Colonic mucosa (tissue), 4 donors: ENCODE measurements around the gene IL31. TPM values are rescaled to one million over a fixed set of nuclear protein-coding genes. Genes with fewer than 3 reads are reported as not detected.

Source experiments
- DNase-seq: peaks from one replicate; pipeline ENCODE4 v3.0.0-alpha.2; 2020
- H3K27ac ChIP-seq: fragments of 200-600 bp; one replicate; pipeline ENCODE4 v1.8.0; 2021
- H3K27me3 ChIP-seq: fragments of 200-600 bp; one replicate; pipeline ENCODE4 v1.8.0; 2021
- H3K36me3 ChIP-seq: fragments of 200-600 bp; one replicate; pipeline ENCODE4 v1.8.0; 2021
- H3K4me1 ChIP-seq: fragments of 200-600 bp; one replicate; pipeline ENCODE4 v1.8.0; 2021; ENCODE audit warnings: mild to moderate bottlenecking
- H3K4me3 ChIP-seq: fragments of 200-600 bp; one replicate; pipeline ENCODE4 v1.8.0; 2021
- H3K9ac ChIP-seq, 2 donors: one replicate each; pipeline ENCODE4 v1.7.0; 2013; ENCODE audit warnings: control low read depth in 2 of 2, low read depth in 2 of 2, low read length in 2 of 2
- H3K9me3 ChIP-seq: fragments of 200-600 bp; one replicate; pipeline ENCODE4 v1.8.0; 2021
- intact Hi-C: fragments of 100-400 bp; cut with DNase I; formaldehyde crosslinking; loops from one replicate; pipeline ENCODE4 v1.14.1; 2022
- total RNA-seq, 2 donors: library from RNA; stranded (reverse); fragmentation: NEBNext Ultra II Directional in 1 of 2; extraction: Animal tissue kit (Norgen Biotek cat#: 25700) in 1 of 2; gene quantifications; one replicate each; pipeline ENCODE4 v1.2.1, GENCODE V29; 2021
- TF ChIP-seq, protein P1 (sequence below): fragments of 200-600 bp; IDR thresholded peaks from one replicate; pipeline ENCODE4 v1.8.0; 2022; ENCODE audit warnings: antibody characterized with exemption, mild to moderate bottlenecking
- donor health status: healthy.
- donor health status: DM: no; HTN: no; CAD: no.
- donor health status: DM: no; HTN: no; CAD: no.

The IL31 gene
- total RNA-seq, 2 donors from 2014 or later: not detected

DNA sequence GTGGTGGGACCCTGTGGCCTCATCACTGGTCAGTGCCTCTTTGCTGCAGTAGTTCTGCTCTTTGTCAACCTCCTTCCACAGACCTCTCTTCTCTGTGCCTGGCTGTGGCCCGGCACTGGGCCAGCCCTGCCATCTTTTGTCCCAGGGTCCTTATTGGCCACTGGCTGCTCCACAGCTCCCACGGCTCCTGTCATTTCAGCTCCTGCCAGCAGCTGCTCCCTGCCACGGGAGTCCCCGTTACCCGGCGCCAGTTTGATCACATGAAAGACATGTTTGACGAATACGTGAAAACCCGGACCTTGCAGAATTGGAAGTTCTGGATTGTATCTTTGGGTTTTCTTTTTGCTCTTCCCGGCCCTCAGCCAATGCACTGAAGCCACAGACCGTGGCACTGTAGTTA is 35.4 kb downstream of the IL31 start:
- H3K27ac ChIP-seq: no peak overlapping the region
- TF ChIP-seq, protein P1, sequence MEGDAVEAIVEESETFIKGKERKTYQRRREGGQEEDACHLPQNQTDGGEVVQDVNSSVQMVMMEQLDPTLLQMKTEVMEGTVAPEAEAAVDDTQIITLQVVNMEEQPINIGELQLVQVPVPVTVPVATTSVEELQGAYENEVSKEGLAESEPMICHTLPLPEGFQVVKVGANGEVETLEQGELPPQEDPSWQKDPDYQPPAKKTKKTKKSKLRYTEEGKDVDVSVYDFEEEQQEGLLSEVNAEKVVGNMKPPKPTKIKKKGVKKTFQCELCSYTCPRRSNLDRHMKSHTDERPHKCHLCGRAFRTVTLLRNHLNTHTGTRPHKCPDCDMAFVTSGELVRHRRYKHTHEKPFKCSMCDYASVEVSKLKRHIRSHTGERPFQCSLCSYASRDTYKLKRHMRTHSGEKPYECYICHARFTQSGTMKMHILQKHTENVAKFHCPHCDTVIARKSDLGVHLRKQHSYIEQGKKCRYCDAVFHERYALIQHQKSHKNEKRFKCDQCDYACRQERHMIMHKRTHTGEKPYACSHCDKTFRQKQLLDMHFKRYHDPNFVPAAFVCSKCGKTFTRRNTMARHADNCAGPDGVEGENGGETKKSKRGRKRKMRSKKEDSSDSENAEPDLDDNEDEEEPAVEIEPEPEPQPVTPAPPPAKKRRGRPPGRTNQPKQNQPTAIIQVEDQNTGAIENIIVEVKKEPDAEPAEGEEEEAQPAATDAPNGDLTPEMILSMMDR: no peak
- no peaks in the 10 kb centered on the region for H3K4me1 ChIP-seq
- intact Hi-C loops: no loop called here
- H3K9ac ChIP-seq: no peak overlapping the region
- peaks cover 40% of the 10 kb centered on the region for H3K36me3 ChIP-seq
- DNase-seq: no peak
- H3K27me3 ChIP-seq: no peaks in the 10 kb centered on the region
- no peaks in the 10 kb centered on the region for H3K9me3 ChIP-seq
- H3K4me3 ChIP-seq: no peak overlapping the region

DNA sequence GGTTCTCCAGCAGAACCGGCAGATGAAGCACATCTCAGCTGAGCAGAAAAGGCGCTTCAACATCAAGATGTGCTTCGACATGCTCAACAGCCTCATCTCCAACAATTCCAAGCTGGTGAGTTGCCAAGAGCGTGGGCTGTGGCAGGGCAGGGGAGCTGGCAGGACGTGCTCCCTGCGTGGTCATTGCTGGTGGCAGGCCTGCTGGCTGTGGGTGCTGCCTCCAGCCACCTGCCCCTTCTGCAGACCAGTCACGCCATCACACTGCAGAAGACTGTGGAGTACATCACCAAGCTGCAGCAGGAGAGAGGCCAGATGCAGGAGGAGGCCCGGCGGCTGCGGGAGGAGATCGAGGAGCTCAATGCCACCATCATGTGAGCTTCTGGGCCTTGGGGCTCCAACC is 35.8 kb downstream of the IL31 start:
- intact Hi-C loops: no loop called here
- H3K9ac ChIP-seq: no peak overlapping the region
- no peaks in the 10 kb centered on the region for H3K9me3 ChIP-seq
- TF ChIP-seq, protein P1: no peak
- no peaks in the 10 kb centered on the region for H3K27me3 ChIP-seq
- no peak overlapping the region for H3K4me3 ChIP-seq
- DNase-seq: peak; percentile 18
- H3K4me1 ChIP-seq: no peaks in the 10 kb centered on the region
- H3K36me3 ChIP-seq: peaks cover 42% of the 10 kb centered on the region
- H3K27ac ChIP-seq: no peak overlapping the region

DNA sequence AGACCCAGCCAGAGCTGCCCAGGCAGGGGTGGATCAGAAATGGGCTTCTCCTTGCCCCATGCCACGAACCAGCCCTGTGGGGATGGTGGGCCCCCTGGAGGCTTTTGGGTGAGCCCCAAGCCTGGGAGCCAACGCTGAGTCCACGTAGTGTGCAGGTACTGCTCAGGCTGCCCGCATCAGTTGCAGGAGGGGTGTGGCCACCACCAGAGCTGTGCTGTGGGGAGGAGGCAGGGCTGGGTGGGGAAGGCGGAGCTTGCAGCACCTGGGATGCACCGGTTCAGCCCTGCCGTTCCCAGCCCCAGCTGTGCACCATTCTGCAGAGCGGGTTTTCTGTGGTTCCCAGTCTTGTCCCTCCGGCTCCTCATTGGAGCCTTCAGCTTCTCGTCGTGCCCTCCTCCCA is 36.3 kb downstream of the IL31 start:
- TF ChIP-seq, protein P1: no peak
- Histone ChIP-seq H3K9ac (no peak overlapping the region), H3K4me3 (no peak overlapping the region), H3K4me1 (no peaks in the 10 kb centered on the region), H3K36me3 (peaks cover 44% of the 10 kb centered on the region), H3K27ac (no peak overlapping the region), H3K27me3 (no peaks in the 10 kb centered on the region), H3K9me3 (no peaks in the 10 kb centered on the region)
- intact Hi-C loops: no loop called here
- DNase-seq: peak; percentile 61

DNA sequence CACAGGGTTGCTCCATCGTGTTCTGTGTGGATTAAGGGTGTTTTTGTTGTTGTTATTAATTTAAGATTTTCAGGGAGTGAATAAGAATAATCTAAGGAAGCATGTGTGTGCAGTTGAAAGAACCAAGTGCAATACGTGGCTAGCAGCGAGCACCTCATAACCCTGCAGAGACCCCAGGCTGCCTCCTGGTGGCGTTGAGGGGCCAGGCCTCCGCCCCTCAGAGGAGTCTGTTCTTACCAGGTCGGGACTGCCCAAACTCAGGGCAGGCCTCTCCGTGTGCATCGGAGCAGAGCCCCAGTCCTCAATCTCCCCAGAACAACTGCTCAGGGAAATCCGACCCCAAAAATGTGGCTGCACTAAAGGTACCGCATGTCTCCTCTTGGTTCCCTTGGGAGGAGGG is 36.8 kb downstream of the IL31 start:
- no peak overlapping the region for H3K4me3 ChIP-seq
- no peak for DNase-seq
- H3K9ac ChIP-seq: no peak overlapping the region
- H3K9me3 ChIP-seq: no peaks in the 10 kb centered on the region
- no peak overlapping the region for H3K27ac ChIP-seq
- no peaks in the 10 kb centered on the region for H3K27me3 ChIP-seq
- TF ChIP-seq, protein P1: no peak
- no peaks in the 10 kb centered on the region for H3K4me1 ChIP-seq
- intact Hi-C loops: no loop called here
- peaks cover 46% of the 10 kb centered on the region for H3K36me3 ChIP-seq

DNA sequence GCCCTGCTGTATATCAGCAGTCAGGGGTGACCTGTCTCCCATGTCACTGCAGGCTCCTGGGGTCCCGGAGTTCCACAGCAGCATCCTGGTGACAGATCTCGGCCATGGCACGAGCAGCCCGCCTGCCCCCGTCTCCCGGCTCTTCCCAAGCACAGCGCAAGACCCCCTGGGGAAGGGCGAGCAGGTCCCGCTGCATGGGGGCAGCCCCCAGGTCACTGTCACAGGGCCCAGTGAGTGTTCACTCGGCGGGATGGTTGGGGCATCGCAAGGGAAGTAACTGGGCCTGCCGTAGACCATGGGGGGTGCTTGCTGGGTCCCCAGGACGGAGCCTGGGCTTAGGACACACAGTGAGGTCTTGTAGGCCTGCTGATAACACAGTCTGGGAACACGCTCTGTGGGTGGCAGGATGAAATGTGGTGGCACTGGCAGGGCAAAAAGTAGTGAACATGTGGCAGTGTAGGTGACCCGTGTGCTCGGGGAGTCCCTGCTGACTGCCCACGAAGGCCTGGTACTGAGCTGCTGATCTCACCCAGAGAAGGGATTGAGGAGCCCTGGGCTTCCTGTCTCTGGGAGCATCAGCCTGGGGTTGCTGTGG is 38.5 kb downstream of the IL31 start:
- no peak for DNase-seq
- no peak overlapping the region for H3K9ac ChIP-seq
- no peaks in the 10 kb centered on the region for H3K27me3 ChIP-seq
- H3K9me3 ChIP-seq: no peaks in the 10 kb centered on the region
- no peak overlapping the region for H3K27ac ChIP-seq
- peaks cover 36% of the 10 kb centered on the region for H3K36me3 ChIP-seq
- no peaks in the 10 kb centered on the region for H3K4me1 ChIP-seq
- intact Hi-C loops: no loop called here
- TF ChIP-seq, protein P1: no peak
- H3K4me3 ChIP-seq: no peak overlapping the region
